Iris pigment epithelial cell (primary cell): ENCODE data around the gene PDZD2.
"Not testable (repeated sequence)": the region's sequence is repeated elsewhere in the genome, so short reads cannot be mapped to it uniquely, and the experiment has no call there.

Experiments
- DNase-seq: peaks from one replicate; pipeline ENCODE4 v3.0.0-alpha.2; 2011; ENCODE audit warnings: low read depth

The PDZD2 gene

GRCh38 chr5:31733371-31733770 lies 94.4 kb downstream of the PDZD2 start:
- DNase-seq = no peak

- DNase-seq = no peak
These were observed 97.2 kb downstream of the PDZD2 start for GRCh38 chr5:31736127-31736526.

- DNase-seq = no peak
These were observed 99.3 kb downstream of the PDZD2 start for GRCh38 chr5:31738199-31738598.

- DNase-seq = no peak
These were observed 102.6 kb downstream of the PDZD2 start for GRCh38 chr5:31741496-31741895.

GRCh38 chr5:31743678-31744077 lies 104.7 kb downstream of the PDZD2 start:
- DNase-seq = no peak

GRCh38 chr5:31748458-31749172 lies 109.7 kb downstream of the PDZD2 start:
- no peak for DNase-seq

- no peak for DNase-seq
These were observed 111.3 kb downstream of the PDZD2 start for GRCh38 chr5:31750215-31750614.

- DNase-seq = no peak
These were observed 112.7 kb downstream of the PDZD2 start for GRCh38 chr5:31751610-31752009.

GRCh38 chr5:31753700-31754357 lies 114.9 kb downstream of the PDZD2 start:
- no peak for DNase-seq

- DNase-seq = no peak
These were observed 115.4 kb downstream of the PDZD2 start for GRCh38 chr5:31754358-31754704.

- DNase-seq = no peak
These were observed 116.1 kb downstream of the PDZD2 start for GRCh38 chr5:31754741-31755675.

- no peak for DNase-seq
These were observed 116.8 kb downstream of the PDZD2 start for GRCh38 chr5:31755676-31756230.

GRCh38 chr5:31757806-31758205 lies 118.9 kb downstream of the PDZD2 start:
- DNase-seq = no peak

- no peak for DNase-seq
These were observed 120.0 kb downstream of the PDZD2 start for GRCh38 chr5:31758803-31759425.

- DNase-seq = no peak
These were observed 121.0 kb downstream of the PDZD2 start for GRCh38 chr5:31759925-31760324.

GRCh38 chr5:31761877-31762276 lies 122.9 kb downstream of the PDZD2 start:
- no peak for DNase-seq

- DNase-seq = no peak
These were observed 124.5 kb downstream of the PDZD2 start for GRCh38 chr5:31763424-31763823.

GRCh38 chr5:31764687-31765086 lies 125.8 kb downstream of the PDZD2 start:
- not testable (repeated sequence) for DNase-seq

GRCh38 chr5:31767335-31768031 lies 128.6 kb downstream of the PDZD2 start:
- DNase-seq = no peak

- DNase-seq = no peak
These were observed 129.1 kb downstream of the PDZD2 start for GRCh38 chr5:31768046-31768445.

GRCh38 chr5:31768784-31769183 lies 129.9 kb downstream of the PDZD2 start:
- DNase-seq = no peak
